Progenitor cell of endocrine pancreas (in vitro differentiated cells): ENCODE data around the gene C6orf62. TPM values are rescaled to one million over a fixed set of nuclear protein-coding genes. Genes with fewer than 3 reads are reported as not detected.

Experiments used
- DNase-seq: peaks from one replicate; pipeline ENCODE4 v3.0.0; 2021; ENCODE audit warnings: low spot score; ENCODE audit not compliant: unreplicated experiment
- H3K27ac Mint-ChIP-seq: 2 replicates; pipeline ENCODE4 v1.8.0; 2021; ENCODE audit warnings: mild to moderate bottlenecking, moderate library complexity, mixed read lengths
- H3K27me3 Mint-ChIP-seq: 2 replicates; pipeline ENCODE4 v1.8.0; 2021; ENCODE audit warnings: mixed read lengths
- H3K36me3 Mint-ChIP-seq: 2 replicates; pipeline ENCODE4 v1.8.0; 2022; ENCODE audit warnings: mixed read lengths; ENCODE audit not compliant: insufficient read depth
- H3K4me1 Mint-ChIP-seq: 2 replicates; pipeline ENCODE4 v1.8.0; 2021; ENCODE audit warnings: low read depth, mixed read lengths
- H3K4me3 Mint-ChIP-seq: 2 replicates; pipeline ENCODE4 v1.8.0; 2021; ENCODE audit warnings: low read depth, mild to moderate bottlenecking, moderate library complexity, mixed read lengths
- H3K9me3 Mint-ChIP-seq: 2 replicates; pipeline ENCODE4 v1.8.0; 2021; ENCODE audit warnings: low read depth, mixed read lengths
- total RNA-seq: library from RNA; stranded (reverse); gene quantifications from 2 replicates; pipeline ENCODE4 v1.2.1, GENCODE V29; 2021
- TF ChIP-seq, protein P1 (sequence below): fragments of 200-600 bp; sonication (generic); IDR thresholded peaks from one replicate; pipeline ENCODE4 v1.5.0; 2021; ENCODE audit warnings: antibody characterized with exemption, mild to moderate bottlenecking; ENCODE audit not compliant: unreplicated experiment

The C6orf62 gene
- total RNA-seq, 1 donor from 2014 or later, result 88.6 TPM

GRCh38 chr6:24692415-24692814 lies 26.5 kb downstream of the C6orf62 start:
- Mint-ChIP-seq H3K27me3 (no peaks in the 10 kb centered on the region), H3K4me1 (peaks cover 3% of the 10 kb centered on the region), H3K9me3 (no peaks in the 10 kb centered on the region), H3K36me3 (peaks cover under 1% of the 10 kb centered on the region), H3K4me3 (no peak overlapping the region), H3K27ac (no peak overlapping the region)
- TF ChIP-seq, protein P1, sequence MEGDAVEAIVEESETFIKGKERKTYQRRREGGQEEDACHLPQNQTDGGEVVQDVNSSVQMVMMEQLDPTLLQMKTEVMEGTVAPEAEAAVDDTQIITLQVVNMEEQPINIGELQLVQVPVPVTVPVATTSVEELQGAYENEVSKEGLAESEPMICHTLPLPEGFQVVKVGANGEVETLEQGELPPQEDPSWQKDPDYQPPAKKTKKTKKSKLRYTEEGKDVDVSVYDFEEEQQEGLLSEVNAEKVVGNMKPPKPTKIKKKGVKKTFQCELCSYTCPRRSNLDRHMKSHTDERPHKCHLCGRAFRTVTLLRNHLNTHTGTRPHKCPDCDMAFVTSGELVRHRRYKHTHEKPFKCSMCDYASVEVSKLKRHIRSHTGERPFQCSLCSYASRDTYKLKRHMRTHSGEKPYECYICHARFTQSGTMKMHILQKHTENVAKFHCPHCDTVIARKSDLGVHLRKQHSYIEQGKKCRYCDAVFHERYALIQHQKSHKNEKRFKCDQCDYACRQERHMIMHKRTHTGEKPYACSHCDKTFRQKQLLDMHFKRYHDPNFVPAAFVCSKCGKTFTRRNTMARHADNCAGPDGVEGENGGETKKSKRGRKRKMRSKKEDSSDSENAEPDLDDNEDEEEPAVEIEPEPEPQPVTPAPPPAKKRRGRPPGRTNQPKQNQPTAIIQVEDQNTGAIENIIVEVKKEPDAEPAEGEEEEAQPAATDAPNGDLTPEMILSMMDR, result no peak
- no peak for DNase-seq

- Mint-ChIP-seq H3K27me3 (no peaks in the 10 kb centered on the region), H3K4me3 (no peak overlapping the region), H3K4me1 (peaks cover 3% of the 10 kb centered on the region), H3K27ac (no peak overlapping the region), H3K9me3 (no peaks in the 10 kb centered on the region), H3K36me3 (peaks cover 5% of the 10 kb centered on the region)
- no peak for DNase-seq
- TF ChIP-seq, protein P1, result no peak
These were observed 27.0 kb downstream of the C6orf62 start for GRCh38 chr6:24692003-24692402.

DNA sequence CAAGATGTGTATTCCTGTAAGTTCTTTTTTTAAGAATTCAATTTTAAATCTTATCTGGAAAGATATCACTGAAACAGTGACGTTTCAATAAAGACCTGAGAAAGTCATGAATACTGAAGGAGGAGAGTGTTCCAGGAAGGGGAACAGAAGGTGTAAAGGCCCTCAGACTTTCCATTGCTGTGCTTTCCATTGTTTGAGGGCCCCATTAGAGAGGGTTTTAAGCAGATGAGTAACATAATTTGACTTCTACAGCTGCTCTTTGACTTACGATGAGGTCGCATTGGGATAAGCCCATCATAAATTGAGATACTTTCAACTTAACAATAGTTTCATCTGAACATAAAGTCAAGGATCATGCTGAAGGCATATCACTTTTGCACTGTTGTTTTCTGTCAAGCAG lies 27.4 kb downstream of the C6orf62 start:
- Mint-ChIP-seq H3K4me1 (peaks cover 3% of the 10 kb centered on the region), H3K4me3 (no peak overlapping the region), H3K36me3 (peaks cover 6% of the 10 kb centered on the region), H3K27me3 (no peaks in the 10 kb centered on the region), H3K27ac (no peak overlapping the region), H3K9me3 (no peaks in the 10 kb centered on the region)
- DNase-seq, result no peak
- TF ChIP-seq, protein P1, result no peak

GRCh38 chr6:24690593-24690992 lies 28.4 kb downstream of the C6orf62 start:
- H3K9me3 Mint-ChIP-seq, result no peaks in the 10 kb centered on the region
- DNase-seq, result no peak
- TF ChIP-seq, protein P1, result no peak
- H3K27me3 Mint-ChIP-seq, result no peaks in the 10 kb centered on the region
- peaks cover 6% of the 10 kb centered on the region for H3K36me3 Mint-ChIP-seq
- H3K4me1 Mint-ChIP-seq, result peaks cover 3% of the 10 kb centered on the region
- H3K4me3 Mint-ChIP-seq, result no peak overlapping the region
- H3K27ac Mint-ChIP-seq, result no peak overlapping the region

DNA sequence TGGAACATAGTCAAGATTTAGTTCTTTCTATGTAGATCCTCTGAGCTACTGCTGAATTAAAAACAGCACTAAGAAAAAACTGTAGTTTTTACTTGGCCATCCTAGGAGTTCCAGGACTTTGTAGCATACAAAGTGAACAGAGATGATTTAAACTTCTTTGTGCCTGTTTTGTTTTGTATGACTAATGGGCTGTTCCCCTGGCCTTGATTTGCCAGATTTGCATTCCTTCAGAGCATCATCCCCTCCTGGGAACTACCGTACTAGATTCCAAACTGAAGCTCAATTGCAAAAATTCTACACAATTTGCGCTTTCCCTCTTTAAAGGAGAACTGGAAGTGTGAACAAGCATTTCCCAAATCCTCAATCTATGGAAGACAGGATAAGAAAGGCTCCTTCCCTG lies 29.0 kb downstream of the C6orf62 start:
- Mint-ChIP-seq H3K9me3 (no peaks in the 10 kb centered on the region), H3K36me3 (peaks cover 6% of the 10 kb centered on the region), H3K27ac (no peak overlapping the region), H3K27me3 (no peaks in the 10 kb centered on the region), H3K4me1 (peaks cover 2% of the 10 kb centered on the region), H3K4me3 (no peak overlapping the region)
- TF ChIP-seq, protein P1, result no peak
- DNase-seq, result no peak
